ENCODE measurements around the gene PPP1R12B. TPM values are rescaled to one million over a fixed set of nuclear protein-coding genes. Genes with fewer than 3 reads are reported as not detected.
A peak's percentile ranks its signal among the peaks of the same experiment; 100 is the strongest.
"Not testable (repeated sequence)": the region's sequence is repeated elsewhere in the genome, so short reads cannot be mapped to it uniquely, and the experiment has no call there.

Gene PPP1R12B
- total RNA-seq, 2 donors from 2014 or later: 71.0 to 104 TPM

- ATAC-seq; DNase-seq; intact Hi-C loops (cut with DNase I, micrococcal nuclease): not testable (repeated sequence)
These were observed 118.9 kb downstream of the PPP1R12B start for GRCh38 chr1:202467381-202467780.

- intact Hi-C loops (cut with DNase I, micrococcal nuclease); ATAC-seq; DNase-seq: not testable (repeated sequence)
These were observed 120.2 kb downstream of the PPP1R12B start for GRCh38 chr1:202468695-202469094.

GRCh38 chr1:202469123-202469522, 120.6 kb downstream of the PPP1R12B start:
- intact Hi-C loops (cut with DNase I, micrococcal nuclease); ATAC-seq; DNase-seq: not testable (repeated sequence)

- intact Hi-C loops (cut with DNase I, micrococcal nuclease): loop anchor here in 1 of 2 donors (10.0 kb wide), 1 partner anchor 244 kb away; the partner anchor contains the start of gene SYT2
- DNase-seq (no peak), ATAC-seq (no peak)
These were observed 122.7 kb downstream of the PPP1R12B start for GRCh38 chr1:202471246-202471645.

GRCh38 chr1:202472347-202473124, 124.0 kb downstream of the PPP1R12B start:
- not testable (repeated sequence) for DNase-seq, ATAC-seq
- intact Hi-C loops (cut with DNase I, micrococcal nuclease): loop anchor here in 1 of 2 donors (10.0 kb wide), 1 partner anchor 242 kb away; the partner anchor contains the start of gene SYT2

GRCh38 chr1:202473266-202474045, 125.0 kb downstream of the PPP1R12B start:
- not testable (repeated sequence) for ATAC-seq, DNase-seq
- intact Hi-C loops (cut with DNase I, micrococcal nuclease): loop anchor here in 1 of 2 donors (10.0 kb wide), 1 partner anchor 241 kb away; the partner anchor contains the start of gene SYT2

GRCh38 chr1:202479661-202480060, 131.2 kb downstream of the PPP1R12B start:
- intact Hi-C loops (cut with DNase I, micrococcal nuclease): loop anchor here in 1 of 2 donors (10.0 kb wide), 1 partner anchor 235 kb away; the partner anchor contains the start of gene SYT2
- not testable (repeated sequence) for ATAC-seq, DNase-seq

- not testable (repeated sequence) for ATAC-seq
These were observed 132.1 kb downstream of the PPP1R12B start for GRCh38 chr1:202480640-202481039.

GRCh38 chr1:202483362-202483761, 134.9 kb downstream of the PPP1R12B start:
- intact Hi-C loops (cut with DNase I, micrococcal nuclease): not testable (repeated sequence)
- ATAC-seq (peak; percentile 86), DNase-seq (peak in 1 of 2 donors; percentile 63)

More at GRCh38 chr1:202480640-202481039, 132.1 kb downstream of the PPP1R12B start:
- DNase-seq; intact Hi-C loops (cut with DNase I, micrococcal nuclease): not testable (repeated sequence)

GRCh38 chr1:202484032-202484431, 135.5 kb downstream of the PPP1R12B start:
- DNase-seq; intact Hi-C loops (cut with DNase I, micrococcal nuclease); ATAC-seq: not testable (repeated sequence)

- intact Hi-C loops (cut with DNase I, micrococcal nuclease); DNase-seq: not testable (repeated sequence)
These were observed 136.3 kb downstream of the PPP1R12B start for GRCh38 chr1:202484820-202485219.

GRCh38 chr1:202488178-202488649, 139.7 kb downstream of the PPP1R12B start:
- DNase-seq; ATAC-seq; intact Hi-C loops (cut with DNase I, micrococcal nuclease): not testable (repeated sequence)

More at GRCh38 chr1:202484820-202485219, 136.3 kb downstream of the PPP1R12B start:
- not testable (repeated sequence) for ATAC-seq

GRCh38 chr1:202489101-202489500, 140.6 kb downstream of the PPP1R12B start:
- intact Hi-C loops (cut with DNase I, micrococcal nuclease); DNase-seq; ATAC-seq: not testable (repeated sequence)

- intact Hi-C loops (cut with DNase I, micrococcal nuclease); DNase-seq: not testable (repeated sequence)
- peak; percentile 22 for ATAC-seq
These were observed 144.6 kb downstream of the PPP1R12B start for GRCh38 chr1:202493112-202493511.

- intact Hi-C loops (cut with DNase I, micrococcal nuclease): no loop called here
- no peak for ATAC-seq
These were observed 150.0 kb downstream of the PPP1R12B start for GRCh38 chr1:202498542-202498941.

GRCh38 chr1:202499997-202500396, 151.5 kb downstream of the PPP1R12B start:
- intact Hi-C loops (cut with DNase I, micrococcal nuclease): loop anchor here in 1 of 2 donors (10.0 kb wide), 1 partner anchor 75 kb away; no protein-coding TSS in a partner anchor
- not testable (repeated sequence) for ATAC-seq, DNase-seq

More at GRCh38 chr1:202498542-202498941, 150.0 kb downstream of the PPP1R12B start:
- DNase-seq: no peak

- ATAC-seq (peak; percentile 53), DNase-seq (no peak)
- intact Hi-C loops (cut with DNase I, micrococcal nuclease): loop anchor here in 1 of 2 donors (10.0 kb wide), 1 partner anchor 74 kb away; no protein-coding TSS in a partner anchor
These were observed 152.8 kb downstream of the PPP1R12B start for GRCh38 chr1:202501281-202501680.

GRCh38 chr1:202505356-202505755, 156.9 kb downstream of the PPP1R12B start:
- intact Hi-C loops (cut with DNase I, micrococcal nuclease): loop anchor here in 1 of 2 donors (10.0 kb wide), 1 partner anchor 69 kb away; no protein-coding TSS in a partner anchor
- no peak for DNase-seq
- ATAC-seq: no peak
